TTC549 (cell line): Measurements from ENCODE around the gene PRDM11.

ENCODE experiments used
- FAIRE-seq: peaks from 2 replicates; lab custom pipeline; 2012; peaks lifted over from hg19 to GRCh38; lab: Jason Lieb, UNC

Gene PRDM11

GRCh38 chr11:45178223-45178622 is 31.8 kb downstream of the PRDM11 start:
- FAIRE-seq: no peak

- FAIRE-seq: no peak
These were observed 32.6 kb downstream of the PRDM11 start for GRCh38 chr11:45178890-45179671.

- no peak for FAIRE-seq
These were observed 33.3 kb downstream of the PRDM11 start for GRCh38 chr11:45179686-45180178.

- FAIRE-seq: no peak
These were observed 33.9 kb downstream of the PRDM11 start for GRCh38 chr11:45180179-45180847.

- FAIRE-seq: no peak
These were observed 34.4 kb downstream of the PRDM11 start for GRCh38 chr11:45180848-45181192.

GRCh38 chr11:45181193-45181888 is 34.9 kb downstream of the PRDM11 start:
- FAIRE-seq: no peak

GRCh38 chr11:45181889-45182550 is 35.6 kb downstream of the PRDM11 start:
- FAIRE-seq: no peak

GRCh38 chr11:45182902-45183301 is 36.5 kb downstream of the PRDM11 start:
- FAIRE-seq: no peak

- FAIRE-seq: no peak
These were observed 38.2 kb downstream of the PRDM11 start for GRCh38 chr11:45184640-45185039.

- no peak for FAIRE-seq
These were observed 38.8 kb downstream of the PRDM11 start for GRCh38 chr11:45185228-45185729.

GRCh38 chr11:45187375-45187774 is 40.9 kb downstream of the PRDM11 start:
- FAIRE-seq: no peak

- no peak for FAIRE-seq
These were observed 41.7 kb downstream of the PRDM11 start for GRCh38 chr11:45188127-45188526.

- no peak for FAIRE-seq
These were observed 42.8 kb downstream of the PRDM11 start for GRCh38 chr11:45189230-45189629.

GRCh38 chr11:45193695-45194094 is 47.3 kb downstream of the PRDM11 start:
- FAIRE-seq: no peak

GRCh38 chr11:45204761-45205160 is 58.3 kb downstream of the PRDM11 start:
- FAIRE-seq: no peak

GRCh38 chr11:45205978-45206377 is 59.5 kb downstream of the PRDM11 start:
- FAIRE-seq: no peak

- FAIRE-seq: no peak
These were observed 61.7 kb downstream of the PRDM11 start for GRCh38 chr11:45208135-45208534.

GRCh38 chr11:45209000-45209879 is 62.8 kb downstream of the PRDM11 start:
- FAIRE-seq: no peak

- FAIRE-seq: no peak
These were observed 63.7 kb downstream of the PRDM11 start for GRCh38 chr11:45209891-45210699.

- no peak for FAIRE-seq
These were observed 64.4 kb downstream of the PRDM11 start for GRCh38 chr11:45210846-45211245.

GRCh38 chr11:45211732-45212131 is 65.3 kb downstream of the PRDM11 start:
- no peak for FAIRE-seq
